GM12878 (cell line): ENCODE data around the gene VPREB1. TPM values are rescaled to one million over a fixed set of nuclear protein-coding genes. Genes with fewer than 3 reads are reported as not detected.

ENCODE experiments used
- ATAC-seq: fragments of 200-7000 bp; cut with Tn5 transposase; 3 replicates; pipeline ENCODE4 v1.9.1; 2020; ENCODE audit warnings: mild to moderate bottlenecking, moderate library complexity
- BruUV-seq: library from RNA; stranded (reverse); fragments of 400-500 nt; replicated peaks from 2 replicates; lab custom pipeline; 2021; lab: Mats Ljungman, UMichigan
- CTCF ChIA-PET: fragments of 300-600 bp; sonication (Branson Sonifier 250); formaldehyde crosslinking; extraction: SDS; loops from one replicate; lab custom pipeline; 2021; ENCODE audit warnings: inconsistent platforms; lab: Yijun Ruan, JAX
- POLR2A ChIA-PET: fragments of 350-600 bp; formaldehyde crosslinking; extraction: SDS; loops from one replicate; lab custom pipeline; 2021; ENCODE audit warnings: inconsistent platforms; lab: Charles Lee
- RAD21 ChIA-PET: fragments of 300-600 bp; sonication (Branson Sonifier 250); formaldehyde crosslinking; loops from one replicate; lab custom pipeline; 2023; ENCODE audit warnings: antibody characterized with exemption; ENCODE audit not compliant: unreplicated experiment; lab: Charles Lee
- SMC1A ChIA-PET: fragments of 300-600 bp; sonication (Branson Sonifier 250); formaldehyde crosslinking; loops from one replicate; lab custom pipeline; 2023; ENCODE audit not compliant: unreplicated experiment, uncharacterized antibody; lab: Charles Lee
- DNase-seq: peaks from one replicate; pipeline ENCODE4 v3.0.0-alpha.2; 2011; ENCODE audit warnings: low read depth, low spot score
- FAIRE-seq: peaks from 3 replicates; lab custom pipeline; 2011; peaks lifted over from hg19 to GRCh38; lab: Jason Lieb, UNC
- H2AFZ ChIP-seq: 2 replicates; pipeline ENCODE4 v1.6.0; 2011; ENCODE audit warnings: low read depth, low read length, control low read depth; ENCODE audit not compliant: control insufficient read depth
- H3K27ac ChIP-seq: 2 replicates; pipeline ENCODE4 v1.5.1; 2011; ENCODE audit warnings: control low read depth; ENCODE audit not compliant: control insufficient read depth, insufficient read depth
- H3K27me3 ChIP-seq, 2 experiments: replicated peaks in 1 of 2; 2 replicates each; pipeline versions ENCODE4 v1.6.0 to v1.6.1; 2011; ENCODE audit warnings: low read length in 1 of 2; ENCODE audit not compliant: control insufficient read depth in 2 of 2, insufficient read depth in 2 of 2
- H3K36me3 ChIP-seq, 2 experiments: 2 replicates each; pipeline ENCODE4 v1.5.1; 2011; ENCODE audit warnings: low read length in 1 of 2; ENCODE audit not compliant: control insufficient read depth in 2 of 2, insufficient read depth in 2 of 2
- H3K4me1 ChIP-seq: 2 replicates; pipeline ENCODE4 v1.6.1; 2011; ENCODE audit warnings: mild to moderate bottlenecking, low read length, moderate library complexity, mixed read lengths; ENCODE audit not compliant: control insufficient read depth, insufficient read depth
- H3K4me2 ChIP-seq: 2 replicates; pipeline ENCODE4 v1.6.0; 2011; ENCODE audit warnings: control low read depth; ENCODE audit not compliant: control insufficient read depth, insufficient read depth
- H3K4me3 ChIP-seq: fragments of 200-600 bp; sonication (generic); 2 replicates; pipeline ENCODE4 v1.5.1; 2016
- H3K79me2 ChIP-seq: 2 replicates; pipeline ENCODE4 v1.6.0; 2011; ENCODE audit warnings: low read length; ENCODE audit not compliant: control insufficient read depth, insufficient read depth
- H3K9ac ChIP-seq: 2 replicates; pipeline ENCODE4 v1.8.0; 2011; ENCODE audit warnings: low read length, control low read depth, mixed read lengths; ENCODE audit not compliant: control insufficient read depth, insufficient read depth
- H3K9me3 ChIP-seq: replicated peaks from 3 replicates; pipeline ENCODE4 v1.5.1; 2011; ENCODE audit warnings: mild to moderate bottlenecking, low read length; ENCODE audit not compliant: control insufficient read depth, insufficient read depth
- H4K20me1 ChIP-seq: 2 replicates; pipeline ENCODE4 v1.6.0; 2011; ENCODE audit not compliant: control insufficient read depth, insufficient read depth
- ASH2L ChIP-seq: fragments of 300-600, 200-600 bp; sonication (generic); IDR thresholded peaks from 2 replicates; pipeline ENCODE4 v1.6.1; 2017; ENCODE audit warnings: low read depth, mild to moderate bottlenecking, borderline replicate concordance
- CBX3 ChIP-seq: fragments of 200-600 bp; sonication (generic); IDR thresholded peaks from 2 replicates; pipeline ENCODE4 v1.6.1; 2016; ENCODE audit warnings: low read depth, borderline replicate concordance
- CHD2 ChIP-seq: IDR thresholded peaks from 2 replicates; pipeline ENCODE4 v1.6.1; 2011; ENCODE audit warnings: low read depth, low read length, improper control_type of control experiment, borderline replicate concordance
- GATAD2B ChIP-seq: fragments of 450-650 bp; conservative IDR thresholded peaks from 2 replicates; pipeline ENCODE4 v1.6.1; 2017; ENCODE audit warnings: low read depth, mild to moderate bottlenecking, moderate library complexity
- IRF4 ChIP-seq: IDR thresholded peaks from 2 replicates; pipeline ENCODE4 v1.6.1; 2011; ENCODE audit warnings: low read depth, low read length
- NR2F1 ChIP-seq: fragments of 450-650 bp; conservative IDR thresholded peaks from 2 replicates; pipeline ENCODE4 v1.6.1; 2017; ENCODE audit warnings: mild to moderate bottlenecking
- RELB ChIP-seq: fragments of 450-650 bp; IDR thresholded peaks from 2 replicates; pipeline ENCODE4 v1.6.1; 2017; ENCODE audit warnings: low read depth, mild to moderate bottlenecking, moderate library complexity
- SUZ12 ChIP-seq: fragments of 200-600 bp; sonication (generic); IDR thresholded peaks from one replicate; pipeline ENCODE4 v1.6.1; 2018; ENCODE audit warnings: antibody characterized with exemption, mild to moderate bottlenecking; ENCODE audit not compliant: unreplicated experiment
- ZNF384 ChIP-seq: IDR thresholded peaks from 2 replicates; pipeline ENCODE4 v1.6.1; 2012; ENCODE audit warnings: low read depth, mild to moderate bottlenecking, low read length, improper control_type of control experiment, borderline replicate concordance
- ZNF592 ChIP-seq: fragments of 450-650 bp; IDR thresholded peaks from 2 replicates; pipeline ENCODE4 v1.6.1; 2017; ENCODE audit warnings: mild to moderate bottlenecking, moderate library complexity
- ZNF622 ChIP-seq: fragments of 450-650 bp; IDR thresholded peaks from 2 replicates; pipeline ENCODE4 v1.6.1; 2017; ENCODE audit warnings: mild to moderate bottlenecking, inconsistent platforms
- WGBS: methylation state at CpG from one replicate; pipeline ENCODE4 v1.1.6; 2016; ENCODE audit warnings: low lambda C conversion rate; ENCODE audit not compliant: insufficient replicate concordance, insufficient coverage; ENCODE audit errors: missing lambda C conversion rate; 5-methylcytosine and 5-hydroxymethylcytosine counted together
- in situ Hi-C: fragments of 300-500 bp; cut with MboI; formaldehyde crosslinking; loops from 9 replicates; pipeline ENCODE4 v1.14.3; 2018; ENCODE audit warnings: mixed read lengths
- intact Hi-C: fragments of 100-400 bp; cut with micrococcal nuclease; formaldehyde crosslinking; loops from one replicate; pipeline ENCODE4 v1.14.2; 2022; ENCODE audit not compliant: unreplicated experiment
- polyA plus RNA-seq, 11 experiments: library from polyadenylated mRNA; depleted of rRNA in 4 of 11; unstranded in 6 of 11; stranded (reverse) in 5 of 11; fragments of >200 nt; fragmentation: Nextera tagmentation in 4 of 11; fragmentation: Illumina TruSeq in 1 of 11; extraction: Ambion mirVana in 4 of 11; extraction: Trizol in 1 of 11; gene quantifications; 1 replicate in 1 of 11; 2 replicates in 10 of 11; pipeline versions ENCODE4 v1.2.1 to v1.2.3, GENCODE V29; 2011 to 2016; ENCODE audit warnings: inconsistent platforms in 2 of 11, missing spikeins in 2 of 11, low read depth in 1 of 11
- total RNA-seq, 4 experiments: library from RNA; depleted of rRNA in 3 of 4; stranded (reverse); fragments of >200 nt in 3 of 4; fragmentation: Illumina TruSeq in 1 of 4; extraction: Trizol in 1 of 4; gene quantifications; 2 replicates each; pipeline versions ENCODE4 v1.2.1 to v1.2.3, GENCODE V29; 2013 to 2021

The VPREB1 gene
- total and polyA plus RNA-seq, 10 of the 15 experiments (the other 5 are each of a cell fraction or from before 2014, with no cell fraction given), result not detected

GRCh38 chr22:22241554-22241898 is 3.1 kb upstream of the VPREB1 start (continued):
- TF ChIP-seq CBX3, result no peak
- no peak for TF ChIP-seq SUZ12
- TF ChIP-seq ZNF384, result no peak
- TF ChIP-seq GATAD2B, result no peak
- no peak for TF ChIP-seq ASH2L

GRCh38 chr22:22242488-22242887 is 2.1 kb upstream of the VPREB1 start:
- intact Hi-C loops (no loop called here), in situ Hi-C loops (no loop called here)
- H2AFZ ChIP-seq, result no peak overlapping the region
- ChIA-PET POLR2A (no interaction called here), CTCF (interaction anchor here (2.4 kb wide), 1 partner anchor 47 kb away, joined by 5 read pairs; no protein-coding TSS in a partner anchor)
- H3K4me3 ChIP-seq, result no peak overlapping the region
- H3K27ac ChIP-seq, result no peak overlapping the region
- FAIRE-seq (no peak), ATAC-seq (no peak)
- no TSS peak for BruUV-seq
- 32% methylated on average over 2 of the region's 2 CpGs for WGBS
- no peaks in the 10 kb centered on the region for H3K9me3 ChIP-seq
- no peaks in the 10 kb centered on the region for H3K4me1 ChIP-seq
- no peaks in the 10 kb centered on the region for H3K36me3 ChIP-seq
- no peaks in the 10 kb centered on the region for H3K79me2 ChIP-seq
- no peak for TF ChIP-seq ZNF592
- no peak for TF ChIP-seq RELB
- no peak for TF ChIP-seq ZNF622
- TF ChIP-seq NR2F1, result no peak
- TF ChIP-seq IRF4, result no peak
- no peak for TF ChIP-seq CHD2
- TF ChIP-seq, all 136 proteins: peak for 0
- Histone ChIP-seq H3K4me2 (no peak overlapping the region), H4K20me1 (no peaks in the 10 kb centered on the region), H3K27me3 (no peaks in the 10 kb centered on the region), H3K9ac (no peak overlapping the region)
- ChIA-PET RAD21 (no interaction called here), SMC1A (no interaction called here)
- DNase-seq, result no peak
